ENCODE data around the gene ZNF410.
A peak's percentile ranks its signal among the peaks of the same experiment; 100 is the strongest.

The ZNF410 gene

DNA sequence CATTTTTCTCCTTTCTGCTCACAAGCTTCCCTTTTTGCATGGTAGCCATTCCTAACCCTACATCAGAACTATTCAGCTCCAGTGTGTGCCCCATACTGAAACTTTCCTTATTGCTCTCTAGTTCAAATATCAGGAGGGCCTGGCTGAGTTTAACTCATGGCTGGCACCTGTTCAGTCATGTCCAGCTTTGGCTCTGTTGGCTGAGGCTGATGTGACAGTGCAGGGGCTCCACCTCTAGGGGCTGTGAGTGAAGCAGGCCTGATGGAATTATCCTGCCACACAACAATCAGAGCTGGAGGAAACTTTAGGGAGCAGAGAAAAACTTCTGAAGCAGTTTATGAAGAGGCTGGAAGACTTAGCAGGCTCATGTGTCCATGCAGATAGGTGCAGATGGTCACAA is 71.9 kb downstream of the ZNF410 start:
- no peak overlapping the region for H3K27ac ChIP-seq
- no peak for TF ChIP-seq CTCF (conservative IDR thresholded peaks at IDR 0.05)

DNA sequence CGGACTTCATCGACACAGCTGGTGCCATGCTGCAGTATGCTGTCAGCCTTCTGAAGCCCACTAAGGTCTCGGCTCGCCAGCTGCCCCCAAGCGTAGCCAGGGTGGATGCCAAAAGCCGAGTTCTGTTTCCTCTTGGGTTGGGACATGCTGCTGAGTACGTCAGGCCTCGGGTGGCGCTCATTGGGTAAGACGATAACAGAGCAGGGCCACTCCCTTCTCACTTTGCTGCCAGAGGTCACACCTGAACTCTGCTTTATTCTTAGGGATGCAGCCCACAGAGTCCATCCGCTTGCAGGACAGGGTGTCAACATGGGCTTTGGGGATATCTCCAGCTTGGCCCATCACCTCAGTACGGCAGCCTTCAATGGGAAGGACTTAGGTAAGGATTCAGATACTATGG is 74.5 kb downstream of the ZNF410 start:
- TF ChIP-seq CTCF (conservative IDR thresholded peaks at IDR 0.05) = no peak
- H3K27ac ChIP-seq = no peak overlapping the region

- TF ChIP-seq CTCF (conservative IDR thresholded peaks at IDR 0.05) = no peak
- no peak overlapping the region for H3K27ac ChIP-seq
Observed at GRCh38 chr14:73965216-73965615, 78.6 kb downstream of the ZNF410 start.

- TF ChIP-seq CTCF (conservative IDR thresholded peaks at IDR 0.05) = no peak
- H3K27ac ChIP-seq = no peak overlapping the region
Observed at GRCh38 chr14:73968885-73969284, 82.2 kb downstream of the ZNF410 start.

DNA sequence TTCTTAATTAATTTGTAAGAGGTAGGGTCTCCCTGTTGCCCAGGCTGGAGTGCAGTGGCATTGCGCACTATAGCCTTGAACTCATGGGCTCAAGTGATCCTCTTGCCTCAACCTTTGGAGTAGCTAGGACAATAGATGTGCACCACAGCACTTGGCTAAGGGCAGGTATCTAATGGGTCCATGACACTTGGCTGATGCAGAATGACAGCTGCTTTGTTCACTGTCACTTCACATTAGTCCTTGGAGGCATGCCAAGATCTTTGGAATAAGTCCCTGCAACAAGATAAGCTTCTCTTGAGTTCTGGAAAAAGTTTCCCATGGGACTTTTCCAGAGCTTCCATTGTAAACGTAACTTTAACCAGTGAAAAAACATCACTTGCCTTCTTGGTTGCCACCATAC is 86.8 kb downstream of the ZNF410 start:
- H3K27ac ChIP-seq = no peak overlapping the region
- TF ChIP-seq CTCF (conservative IDR thresholded peaks at IDR 0.05) = no peak

GRCh38 chr14:73976125-73976524 is 89.5 kb downstream of the ZNF410 start:
- H3K27ac ChIP-seq = peak overlapping the region; percentile 96; the same call in 1 of the 2 replicates
- no peak for TF ChIP-seq CTCF (conservative IDR thresholded peaks at IDR 0.05)

GRCh38 chr14:73977896-73978295 is 91.2 kb downstream of the ZNF410 start:
- no peak for TF ChIP-seq CTCF (conservative IDR thresholded peaks at IDR 0.05)
- H3K27ac ChIP-seq = peak overlapping the region; percentile 96
